GM21381 (cell line): Measurements from ENCODE around the gene DPF3.
"Not testable (repeated sequence)": the region's sequence is repeated elsewhere in the genome, so short reads cannot be mapped to it uniquely, and the experiment has no call there.

Experiments used
- ATAC-seq: cut with Tn5 transposase; IDR thresholded peaks from one replicate; pipeline ENCODE4 v1.9.1; 2021; ENCODE audit warnings: mild to moderate bottlenecking, moderate library complexity; ENCODE audit not compliant: unreplicated experiment

The DPF3 gene

DNA sequence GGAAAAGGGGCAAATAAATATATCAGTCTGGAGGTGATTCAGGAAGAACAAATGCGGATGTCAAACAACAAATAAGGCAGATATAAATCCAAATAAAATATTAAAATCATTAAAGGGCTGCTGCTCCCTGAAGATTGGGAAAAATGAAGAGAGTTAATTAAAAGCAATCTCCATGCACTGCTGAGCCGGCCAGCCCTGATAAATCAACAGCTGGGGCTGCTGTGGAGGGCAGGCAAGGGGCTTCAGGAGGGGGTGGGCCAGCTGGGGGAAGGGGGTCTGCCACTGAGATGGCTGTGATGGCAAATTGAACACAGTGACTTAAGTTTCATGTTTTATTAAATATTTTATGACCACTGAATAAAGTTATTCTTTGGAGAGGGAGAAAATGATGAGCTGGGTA, 12.4 kb downstream of the DPF3 start:
- ATAC-seq, result no peak

DNA sequence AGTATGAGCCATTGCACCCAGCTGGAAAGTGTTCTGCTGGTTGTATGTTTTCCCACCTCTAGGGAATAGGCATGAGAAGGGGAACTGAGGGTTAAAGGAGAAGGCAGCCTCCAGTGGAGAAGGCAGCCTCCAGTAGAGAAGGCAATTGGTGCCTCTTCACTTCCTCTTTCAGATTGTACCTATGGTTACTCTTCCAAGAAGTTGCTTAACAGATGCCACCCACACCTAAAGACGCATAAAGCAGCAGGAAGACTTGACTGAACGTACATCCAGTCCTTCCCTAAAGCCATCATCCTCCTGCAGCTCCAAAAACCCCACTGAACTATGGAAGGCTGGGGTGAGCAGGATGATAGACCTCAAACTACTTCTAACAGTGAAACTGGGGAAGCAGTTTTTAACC, 13.1 kb downstream of the DPF3 start:
- no peak for ATAC-seq

GRCh38 chr14:72880164-72880563, 13.7 kb downstream of the DPF3 start:
- ATAC-seq, result no peak

DNA sequence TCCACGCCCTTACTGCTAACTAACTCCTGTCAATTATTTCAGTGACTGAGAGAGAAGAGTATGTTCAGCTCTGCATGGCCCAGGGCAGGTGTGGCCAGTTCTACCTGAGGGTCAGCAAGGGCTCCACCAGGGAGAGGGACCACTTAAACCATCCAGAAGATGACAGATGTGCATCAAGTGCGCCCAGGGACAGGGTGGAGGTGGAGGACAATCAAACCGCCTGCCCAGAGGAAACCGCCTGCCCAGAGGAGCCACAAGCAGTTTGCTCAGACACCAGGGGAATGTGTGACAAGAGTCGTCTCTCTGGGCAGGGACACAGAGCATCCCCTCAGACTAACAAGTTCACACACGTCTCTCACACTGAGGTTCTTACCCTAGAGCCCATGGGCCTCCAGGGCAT, 14.5 kb downstream of the DPF3 start:
- ATAC-seq, result no peak

GRCh38 chr14:72878746-72879145, 15.2 kb downstream of the DPF3 start:
- ATAC-seq, result no peak

- no peak for ATAC-seq
These were observed 17.2 kb downstream of the DPF3 start for GRCh38 chr14:72876710-72877063.

- no peak for ATAC-seq
These were observed 17.7 kb downstream of the DPF3 start for GRCh38 chr14:72876005-72876709.

- not testable (repeated sequence) for ATAC-seq
These were observed 23.0 kb downstream of the DPF3 start for GRCh38 chr14:72870878-72871277.

- ATAC-seq, result no peak
These were observed 24.2 kb downstream of the DPF3 start for GRCh38 chr14:72869407-72870329.

DNA sequence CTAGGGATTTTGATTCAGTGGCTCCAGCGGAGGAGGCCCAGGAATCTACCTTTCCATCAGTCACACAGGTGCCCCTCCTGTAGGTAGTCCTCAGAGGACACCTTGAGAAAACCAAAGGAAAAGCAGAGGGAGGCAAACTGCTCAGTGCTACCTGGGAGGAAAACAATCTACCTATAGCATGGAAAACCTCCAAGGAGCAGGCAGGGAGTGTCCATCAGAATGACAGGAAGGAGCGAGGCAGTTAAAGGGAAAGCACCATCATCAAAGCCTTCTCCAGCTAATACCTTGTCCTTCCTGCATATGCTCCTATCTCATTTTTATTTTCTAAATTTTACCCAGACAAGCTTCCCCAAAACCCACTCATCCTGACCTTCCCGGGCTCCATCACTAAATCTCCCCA, 25.4 kb downstream of the DPF3 start:
- ATAC-seq, result no peak

GRCh38 chr14:72864712-72865365, 29.1 kb downstream of the DPF3 start:
- no peak for ATAC-seq

GRCh38 chr14:72863216-72864006, 30.5 kb downstream of the DPF3 start:
- ATAC-seq, result no peak

DNA sequence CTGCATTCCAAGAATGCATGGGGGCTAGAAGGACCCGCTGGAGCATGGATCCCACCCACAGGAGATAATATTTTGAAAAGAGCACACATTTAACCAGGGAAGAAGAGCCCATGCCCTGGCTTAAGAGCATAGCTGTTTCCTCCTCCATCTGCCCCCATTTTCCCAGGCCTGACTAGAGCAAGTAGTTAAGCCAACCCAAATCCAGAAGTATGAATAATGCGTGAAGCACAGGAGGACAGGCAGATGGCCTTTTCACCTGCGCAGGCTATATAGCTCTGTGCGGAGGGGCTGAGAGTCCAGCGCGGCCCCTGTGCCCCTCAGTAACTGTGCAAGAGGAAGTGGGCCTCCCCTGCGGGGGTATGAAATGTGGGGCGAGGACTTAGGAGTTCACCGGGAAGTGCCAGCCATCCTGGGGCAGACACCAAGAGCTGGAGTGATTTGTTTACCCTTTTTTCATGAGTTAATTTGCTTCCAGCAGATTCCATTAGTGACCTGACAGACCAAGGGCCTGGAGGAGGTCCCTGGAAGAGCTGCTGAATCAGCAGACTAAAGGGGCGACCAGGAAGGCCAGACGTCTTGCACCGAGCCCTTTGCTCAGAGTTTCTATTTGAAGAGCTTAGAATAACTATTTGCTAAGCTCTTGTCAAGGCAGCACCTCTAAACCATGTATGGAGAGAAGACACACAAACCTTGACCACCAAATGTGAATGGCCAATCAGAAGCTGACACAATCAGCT, 37.2 kb downstream of the DPF3 start:
- ATAC-seq, result no peak

DNA sequence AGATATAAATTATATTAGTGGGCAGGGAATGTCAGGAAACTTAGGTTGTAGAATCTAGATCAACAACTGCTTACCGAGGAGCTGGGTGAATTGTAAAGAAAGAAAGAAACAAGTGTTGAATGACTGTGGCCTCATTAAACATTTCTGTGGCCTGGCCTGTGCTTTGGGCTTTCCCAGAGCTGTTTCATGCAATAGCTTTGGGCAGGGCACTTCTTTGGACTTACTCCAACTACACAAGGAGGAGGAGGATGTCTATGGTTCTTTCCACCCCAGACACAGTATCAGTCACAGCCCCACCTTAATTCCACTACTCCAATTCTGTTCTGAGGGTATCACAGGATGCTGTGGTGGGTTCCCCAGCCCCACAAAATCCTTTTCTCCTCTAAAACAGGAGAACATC, 38.0 kb downstream of the DPF3 start:
- ATAC-seq, result no peak

DNA sequence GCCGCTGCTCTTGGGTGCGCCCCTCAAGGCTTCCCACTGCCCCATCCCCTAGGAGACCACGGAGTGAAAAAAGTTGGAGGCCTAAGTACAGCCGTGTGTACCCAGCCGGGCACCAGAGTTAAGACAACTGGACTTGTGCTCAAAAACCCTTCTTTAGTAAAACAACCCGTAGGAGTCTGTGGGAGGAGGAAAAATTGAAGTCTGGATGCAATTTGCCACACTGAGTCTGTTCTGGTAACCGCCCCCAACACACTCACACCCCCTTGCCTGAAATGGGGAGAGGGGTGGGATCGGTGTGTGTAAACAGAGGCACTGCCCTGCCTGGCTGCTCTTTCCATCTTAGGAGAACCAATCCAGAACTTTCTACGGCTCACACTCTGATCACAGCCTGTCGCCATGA, 41.7 kb downstream of the DPF3 start:
- no peak for ATAC-seq

DNA sequence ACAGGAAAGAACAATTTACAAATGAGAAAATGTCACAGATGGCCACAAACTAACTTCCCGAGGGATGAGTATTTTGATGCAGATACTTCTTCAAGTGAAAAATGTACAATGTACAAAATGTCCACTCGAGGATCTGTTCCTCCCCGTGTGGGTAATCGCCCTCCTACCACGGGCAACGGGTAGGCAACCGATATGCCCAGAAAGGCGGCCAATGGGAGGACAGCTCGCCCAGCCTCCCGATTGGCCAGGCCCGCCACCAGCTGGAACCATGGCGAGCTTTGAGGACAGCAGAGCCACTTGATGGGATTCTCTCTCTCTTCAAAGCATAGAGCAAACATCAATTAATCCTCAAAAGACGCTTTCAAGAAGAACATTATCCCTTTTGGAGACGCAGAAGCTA, 42.3 kb downstream of the DPF3 start:
- ATAC-seq, result no peak

GRCh38 chr14:72850360-72850759, 43.5 kb downstream of the DPF3 start:
- ATAC-seq, result no peak

GRCh38 chr14:72849222-72849621, 44.7 kb downstream of the DPF3 start:
- no peak for ATAC-seq

DNA sequence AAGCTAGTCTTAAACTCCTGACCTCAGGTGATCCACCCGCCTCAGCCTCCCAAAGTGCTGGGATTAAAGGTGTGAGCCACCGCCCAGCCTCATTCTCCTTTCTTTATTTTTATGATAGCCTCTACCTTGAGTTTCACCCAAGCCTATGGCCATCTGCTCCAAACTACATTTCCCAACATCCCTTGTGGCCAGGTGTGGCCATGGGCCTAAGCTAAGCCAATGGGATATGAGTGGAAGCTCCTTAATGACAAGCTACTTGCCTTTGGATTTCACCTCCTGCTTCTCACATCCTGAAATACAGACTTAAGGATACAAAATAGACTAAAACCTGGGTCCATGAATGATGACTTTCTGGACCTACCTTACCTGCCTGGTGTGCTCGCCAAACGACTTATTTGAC, 46.2 kb downstream of the DPF3 start:
- no peak for ATAC-seq

DNA sequence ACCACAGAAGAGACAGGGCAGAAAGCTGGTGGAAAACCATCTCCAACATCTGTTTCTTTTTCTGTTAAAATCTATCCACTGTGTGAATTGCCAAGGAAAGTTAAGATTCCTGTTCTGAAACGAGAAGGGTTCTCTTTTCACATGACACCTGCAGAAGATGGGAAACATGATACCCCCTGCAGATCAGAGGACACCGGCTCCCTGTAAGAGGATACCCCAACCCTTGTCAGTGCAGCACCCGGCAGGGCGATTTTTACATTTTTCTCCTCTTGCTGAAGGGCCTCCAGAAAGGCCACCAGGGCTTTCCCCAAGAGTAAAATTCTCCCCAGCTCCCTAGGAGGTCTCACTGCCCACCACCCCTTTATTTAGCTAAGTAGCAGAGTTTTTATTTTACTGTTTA, 48.2 kb downstream of the DPF3 start:
- no peak for ATAC-seq
